ENCODE results near the gene FAM83D. TPM values are rescaled to one million over a fixed set of nuclear protein-coding genes. Genes with fewer than 3 reads are reported as not detected.

FAM83D gene
- total RNA-seq, 1 donor from 2014 or later = 0.53 TPM

- Histone ChIP-seq H3K27ac (no peak overlapping the region), H3K4me1 (no peaks in the 10 kb centered on the region), H3K4me3 (no peak overlapping the region), H3K36me3 (no peaks in the 10 kb centered on the region), H3K9me3 (no peaks in the 10 kb centered on the region), H3K27me3 (no peaks in the 10 kb centered on the region)
- intact Hi-C loops (cut with DNase I) = no loop called here
- TF ChIP-seq CTCF (IDR thresholded peaks at IDR 0.05) = no peak
- DNase-seq (ENCODE audit: low spot score in 2 of 2) = no peak
Observed at GRCh38 chr20:38882600-38882999, 43.6 kb upstream of the FAM83D start.

GRCh38 chr20:38883081-38883980, 42.9 kb upstream of the FAM83D start:
- H3K27me3 ChIP-seq = no peaks in the 10 kb centered on the region
- no peaks in the 10 kb centered on the region for H3K4me1 ChIP-seq
- H3K4me3 ChIP-seq = no peak overlapping the region
- no peak overlapping the region for H3K27ac ChIP-seq
- no peaks in the 10 kb centered on the region for H3K9me3 ChIP-seq
- TF ChIP-seq CTCF (IDR thresholded peaks at IDR 0.05) = no peak
- no peaks in the 10 kb centered on the region for H3K36me3 ChIP-seq
- DNase-seq (ENCODE audit: low spot score in 2 of 2) = no peak
- intact Hi-C loops (cut with DNase I) = no loop called here

GRCh38 chr20:38883981-38884733, 42.1 kb upstream of the FAM83D start:
- H3K4me1 ChIP-seq = no peaks in the 10 kb centered on the region
- no peaks in the 10 kb centered on the region for H3K9me3 ChIP-seq
- no peak for DNase-seq (ENCODE audit: low spot score in 2 of 2)
- TF ChIP-seq CTCF (IDR thresholded peaks at IDR 0.05) = no peak
- no peaks in the 10 kb centered on the region for H3K36me3 ChIP-seq
- no peaks in the 10 kb centered on the region for H3K27me3 ChIP-seq
- intact Hi-C loops (cut with DNase I) = no loop called here
- no peak overlapping the region for H3K4me3 ChIP-seq
- no peak overlapping the region for H3K27ac ChIP-seq

DNA sequence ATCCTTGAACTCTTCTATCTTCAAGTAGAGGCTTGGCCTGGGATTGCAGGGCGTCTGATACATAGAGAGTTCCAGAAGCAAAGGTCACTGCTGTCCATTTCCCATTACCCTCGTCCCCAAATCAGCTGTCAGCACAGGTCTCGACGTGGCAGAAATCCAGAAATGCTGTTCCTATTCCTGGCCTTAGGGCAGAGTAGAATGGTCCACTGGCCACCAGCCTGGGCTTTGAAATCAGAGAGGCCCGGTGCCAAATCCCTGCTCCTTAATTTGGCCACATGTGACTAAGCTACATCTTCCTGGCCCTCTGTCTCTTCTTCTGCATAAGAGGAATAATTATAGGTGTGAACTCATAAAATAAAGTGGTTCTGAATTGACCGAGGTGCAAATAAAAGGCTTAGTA, 40.9 kb upstream of the FAM83D start:
- TF ChIP-seq CTCF (IDR thresholded peaks at IDR 0.05) = no peak
- Histone ChIP-seq H3K27me3 (no peaks in the 10 kb centered on the region), H3K9me3 (no peaks in the 10 kb centered on the region), H3K4me3 (no peak overlapping the region), H3K4me1 (no peaks in the 10 kb centered on the region), H3K36me3 (no peaks in the 10 kb centered on the region), H3K27ac (no peak overlapping the region)
- intact Hi-C loops (cut with DNase I) = no loop called here
- no peak for DNase-seq (ENCODE audit: low spot score in 2 of 2)

GRCh38 chr20:38888059-38888831, 38.0 kb upstream of the FAM83D start:
- intact Hi-C loops (cut with DNase I) = no loop called here
- no peak overlapping the region for H3K27ac ChIP-seq
- no peaks in the 10 kb centered on the region for H3K9me3 ChIP-seq
- no peaks in the 10 kb centered on the region for H3K36me3 ChIP-seq
- H3K27me3 ChIP-seq = no peaks in the 10 kb centered on the region
- TF ChIP-seq CTCF (IDR thresholded peaks at IDR 0.05) = no peak
- H3K4me3 ChIP-seq = no peak overlapping the region
- no peak for DNase-seq (ENCODE audit: low spot score in 2 of 2)
- H3K4me1 ChIP-seq = no peaks in the 10 kb centered on the region

All from ascending aorta (tissue), 2 donors.